IMR-90 (cell line): ENCODE results near the gene SMYD5. TPM values are rescaled to one million over a fixed set of nuclear protein-coding genes. Genes with fewer than 3 reads are reported as not detected.
A peak's percentile ranks its signal among the peaks of the same experiment; 100 is the strongest.

Source experiments
- ATAC-seq: fragments of 200-7000 bp; cut with Tn5 transposase; 2 replicates; pipeline ENCODE4 v1.9.1; 2020; ENCODE audit warnings: low read depth, mild to moderate bottlenecking, moderate library complexity
- BruUV-seq: library from RNA; stranded (reverse); fragments of 400-500 nt; replicated peaks from 2 replicates; lab custom pipeline; 2021; lab: Mats Ljungman, UMichigan
- CTCF ChIA-PET: fragments of 300-600 bp; formaldehyde crosslinking; extraction: SDS; loops from one replicate; lab custom pipeline; 2021; ENCODE audit warnings: antibody characterized with exemption; lab: Yijun Ruan, JAX
- POLR2A ChIA-PET: fragments of 300-600 bp; sonication (Branson Sonifier 250); formaldehyde crosslinking; loops from one replicate; lab custom pipeline; 2022; ENCODE audit warnings: antibody characterized with exemption; ENCODE audit not compliant: unreplicated experiment; lab: Charles Lee
- DNase-seq: peaks from one replicate; pipeline ENCODE4 v3.0.0; 2013
- H2AFZ ChIP-seq: replicated peaks from 2 replicates; pipeline ENCODE3; 2013; ENCODE audit warnings: low read length, mild to moderate bottlenecking; ENCODE audit not compliant: poor library complexity
- H2AK5ac ChIP-seq: 2 replicates; pipeline ENCODE4 v1.6.1; 2013; ENCODE audit warnings: low read depth, low read length, inconsistent platforms
- H2AK9ac ChIP-seq: replicated peaks from 2 replicates; pipeline ENCODE3; 2013; ENCODE audit warnings: mild to moderate bottlenecking, low read depth, low read length, moderate library complexity; ENCODE audit not compliant: poor library complexity
- H2BK120ac ChIP-seq: 2 replicates; pipeline ENCODE4 v1.6.1; 2013; ENCODE audit warnings: low read depth, low read length, inconsistent platforms
- H2BK15ac ChIP-seq: 3 replicates; pipeline ENCODE4 v1.6.1; 2013; ENCODE audit warnings: low read depth, low read length, inconsistent platforms
- H2BK20ac ChIP-seq: 2 replicates; pipeline ENCODE4 v1.6.1; 2013; ENCODE audit warnings: low read depth, mild to moderate bottlenecking, inconsistent platforms, low read length, moderate library complexity
- H2BK5ac ChIP-seq: 2 replicates; pipeline ENCODE4 v1.6.1; 2013; ENCODE audit warnings: mild to moderate bottlenecking, low read depth, low read length, inconsistent platforms; ENCODE audit not compliant: poor library complexity, severe bottlenecking
- H3K14ac ChIP-seq: replicated peaks from 2 replicates; pipeline ENCODE4 v1.6.1; 2013; ENCODE audit warnings: low read depth, low read length, inconsistent platforms
- H3K18ac ChIP-seq: 2 replicates; pipeline ENCODE4 v1.6.1; 2013; ENCODE audit warnings: low read depth, low read length, control low read depth
- H3K23ac ChIP-seq: 2 replicates; pipeline ENCODE4 v1.6.1; 2013; ENCODE audit warnings: low read depth, low read length, inconsistent platforms
- H3K27ac ChIP-seq: 2 replicates; pipeline ENCODE4 v1.5.1; 2013; ENCODE audit warnings: mild to moderate bottlenecking, control low read depth, low read length; ENCODE audit not compliant: insufficient read depth
- H3K27me3 ChIP-seq: 2 replicates; pipeline ENCODE4 v1.6.1; 2013; ENCODE audit warnings: low read length; ENCODE audit not compliant: control insufficient read depth, insufficient read depth
- H3K36me3 ChIP-seq: 2 replicates; pipeline ENCODE4 v1.6.1; 2013; ENCODE audit warnings: low read length, mixed read lengths; ENCODE audit not compliant: control insufficient read depth, insufficient read depth
- H3K4ac ChIP-seq: 2 replicates; pipeline ENCODE4 v1.6.1; 2013; ENCODE audit warnings: low read depth, low read length, inconsistent platforms
- H3K4me1 ChIP-seq: 2 replicates; pipeline ENCODE4 v1.6.1; 2013; ENCODE audit warnings: low read length, mixed read lengths; ENCODE audit not compliant: control insufficient read depth, insufficient read depth
- H3K4me2 ChIP-seq: 2 replicates; pipeline ENCODE4 v1.6.1; 2013; ENCODE audit warnings: low read depth, mild to moderate bottlenecking, control low read depth, low read length, moderate library complexity
- H3K4me3 ChIP-seq: 2 replicates; pipeline ENCODE4 v1.5.1; 2013; ENCODE audit warnings: low read depth, mild to moderate bottlenecking, control low read depth, low read length, moderate library complexity; ENCODE audit not compliant: insufficient read depth
- H3K56ac ChIP-seq: 2 replicates; pipeline ENCODE4 v1.6.1; 2013; ENCODE audit warnings: low read length, inconsistent platforms; ENCODE audit not compliant: insufficient read depth; ENCODE audit errors: extremely low read depth
- H3K79me1 ChIP-seq, 2 experiments: 2 replicates each; pipeline ENCODE4 v1.6.1; 2013; ENCODE audit warnings: low read length in 2 of 2, inconsistent platforms in 1 of 2, low read depth in 1 of 2
- H3K9ac ChIP-seq: 2 replicates; pipeline ENCODE4 v1.6.1; 2013; ENCODE audit warnings: low read depth, low read length, control low read depth
- H3K9me1 ChIP-seq: 2 replicates; pipeline ENCODE4 v1.6.1; 2013; ENCODE audit warnings: low read length, inconsistent platforms; ENCODE audit not compliant: insufficient read depth
- H3K9me3 ChIP-seq: 2 replicates; pipeline ENCODE4 v1.6.1; 2013; ENCODE audit warnings: low read length; ENCODE audit not compliant: control insufficient read depth, insufficient read depth
- H4K20me1 ChIP-seq: 2 replicates; pipeline ENCODE4 v1.6.1; 2013; ENCODE audit warnings: low read length, inconsistent platforms; ENCODE audit not compliant: insufficient read depth
- H4K5ac ChIP-seq: 2 replicates; pipeline ENCODE4 v1.6.1; 2013; ENCODE audit warnings: mild to moderate bottlenecking, low read depth, low read length, control low read depth
- H4K8ac ChIP-seq, 2 experiments: 2 replicates each; pipeline ENCODE4 v1.6.1; 2013; ENCODE audit warnings: low read depth in 2 of 2, low read length in 2 of 2, control low read depth in 1 of 2, inconsistent platforms in 1 of 2
- H4K91ac ChIP-seq: 2 replicates; pipeline ENCODE4 v1.6.1; 2013; ENCODE audit warnings: low read depth, low read length, inconsistent platforms; ENCODE audit not compliant: insufficient read depth
- BHLHE40 ChIP-seq: fragments of 150-350 bp; IDR thresholded peaks from 2 replicates; pipeline ENCODE4 v1.6.1; 2016; ENCODE audit warnings: mild to moderate bottlenecking, low read depth, low read length
- CEBPB ChIP-seq: IDR thresholded peaks from 2 replicates; pipeline ENCODE4 v1.6.1; 2012; ENCODE audit warnings: low read depth, low read length, improper control_type of control experiment
- CHD1 ChIP-seq: IDR thresholded peaks from 2 replicates; pipeline ENCODE4 v1.6.1; 2012; ENCODE audit warnings: low read depth, low read length, improper control_type of control experiment
- FOS ChIP-seq: fragments of 150-350 bp; IDR thresholded peaks from 2 replicates; pipeline ENCODE4 v1.6.1; 2016; ENCODE audit warnings: low read depth, low read length
- MAFK ChIP-seq: IDR thresholded peaks from 2 replicates; pipeline ENCODE4 v1.6.1; 2012; ENCODE audit warnings: low read depth, low read length, improper control_type of control experiment
- MAZ ChIP-seq: IDR thresholded peaks from 2 replicates; pipeline ENCODE4 v1.6.1; 2012; ENCODE audit warnings: low read depth, mild to moderate bottlenecking, low read length, improper control_type of control experiment, moderate library complexity, borderline replicate concordance
- MXI1 ChIP-seq: IDR thresholded peaks from 2 replicates; pipeline ENCODE4 v1.6.1; 2012; ENCODE audit warnings: low read depth, mild to moderate bottlenecking, low read length, moderate library complexity, borderline replicate concordance
- NFE2L2 ChIP-seq: fragments of 150-350 bp; IDR thresholded peaks from 2 replicates; pipeline ENCODE4 v1.6.1; 2016; ENCODE audit warnings: low read depth, mild to moderate bottlenecking, low read length
- POLR2A ChIP-seq: IDR thresholded peaks from 2 replicates; pipeline ENCODE4 v1.6.1; 2012; ENCODE audit warnings: mild to moderate bottlenecking, low read depth, low read length
- RAD21 ChIP-seq: IDR thresholded peaks from 2 replicates; pipeline ENCODE4 v1.6.1; 2012; ENCODE audit warnings: low read length, improper control_type of control experiment
- RCOR1 ChIP-seq: IDR thresholded peaks from 2 replicates; pipeline ENCODE4 v1.6.1; 2012; ENCODE audit warnings: mild to moderate bottlenecking, low read length, improper control_type of control experiment; ENCODE audit not compliant: insufficient replicate concordance
- RFX5 ChIP-seq: IDR thresholded peaks from 2 replicates; pipeline ENCODE4 v1.8.0; 2012; ENCODE audit warnings: low read depth, mild to moderate bottlenecking, low read length, moderate library complexity
- SMC3 ChIP-seq: fragments of 150-350 bp; IDR thresholded peaks from 2 replicates; pipeline ENCODE4 v1.6.1; 2016; ENCODE audit warnings: low read depth, mild to moderate bottlenecking, antibody characterized with exemption, low read length, moderate library complexity
- WGBS, 2 experiments: methylation state at CpG; one replicate each; pipeline versions ENCODE4 v1.1.5 to v1.1.7; 2013; ENCODE audit warnings: missing lambda C conversion rate in 2 of 2; ENCODE audit not compliant: insufficient read length in 1 of 2; ENCODE audit errors: extremely low coverage in 2 of 2; 5-methylcytosine and 5-hydroxymethylcytosine counted together
- dilution Hi-C: fragments of 300-500 bp; cut with HindIII; formaldehyde crosslinking; loops from one replicate; pipeline ENCODE4 v1.14.3; 2018; ENCODE audit warnings: low sequenced_read_pairs; ENCODE audit not compliant: unreplicated experiment
- in situ Hi-C: fragments of 300-500 bp; cut with MboI; formaldehyde crosslinking; loops from 3 replicates; pipeline ENCODE4 v1.14.3; 2019; ENCODE audit warnings: low sequenced_read_pairs, inconsistent platforms, mixed read lengths
- intact Hi-C: fragments of 100-400 bp; cut with micrococcal nuclease; formaldehyde crosslinking; loops from 2 replicates; pipeline ENCODE4 v1.10.0; 2022
- polyA plus RNA-seq, 3 experiments: library from polyadenylated mRNA; depleted of rRNA; stranded (reverse); fragments of >200 nt; gene quantifications; 2 replicates each; pipeline ENCODE4 v1.2.3, GENCODE V29; 2012; ENCODE audit warnings: low replicate concordance in 1 of 3
- total RNA-seq: library from RNA; depleted of rRNA; stranded (reverse); fragments of >200 nt; gene quantifications from 2 replicates; pipeline ENCODE4 v1.2.3, GENCODE V29; 2012
- TF ChIP-seq, protein P1 (sequence below): fragments of 150-350 bp; IDR thresholded peaks from 2 replicates; pipeline ENCODE4 v1.6.1; 2016; ENCODE audit warnings: low read depth, mild to moderate bottlenecking, low read length, moderate library complexity, borderline replicate concordance
- TF ChIP-seq, protein P2 (sequence below): fragments of 150-350 bp; IDR thresholded peaks from 2 replicates; pipeline ENCODE4 v1.6.1; 2017; ENCODE audit warnings: mild to moderate bottlenecking, antibody characterized with exemption, low read length, low read depth

The SMYD5 gene
- total and polyA plus RNA-seq, 2 of the 4 experiments (the other 2 are of a cell fraction): 17.8 to 19.7 TPM

DNA sequence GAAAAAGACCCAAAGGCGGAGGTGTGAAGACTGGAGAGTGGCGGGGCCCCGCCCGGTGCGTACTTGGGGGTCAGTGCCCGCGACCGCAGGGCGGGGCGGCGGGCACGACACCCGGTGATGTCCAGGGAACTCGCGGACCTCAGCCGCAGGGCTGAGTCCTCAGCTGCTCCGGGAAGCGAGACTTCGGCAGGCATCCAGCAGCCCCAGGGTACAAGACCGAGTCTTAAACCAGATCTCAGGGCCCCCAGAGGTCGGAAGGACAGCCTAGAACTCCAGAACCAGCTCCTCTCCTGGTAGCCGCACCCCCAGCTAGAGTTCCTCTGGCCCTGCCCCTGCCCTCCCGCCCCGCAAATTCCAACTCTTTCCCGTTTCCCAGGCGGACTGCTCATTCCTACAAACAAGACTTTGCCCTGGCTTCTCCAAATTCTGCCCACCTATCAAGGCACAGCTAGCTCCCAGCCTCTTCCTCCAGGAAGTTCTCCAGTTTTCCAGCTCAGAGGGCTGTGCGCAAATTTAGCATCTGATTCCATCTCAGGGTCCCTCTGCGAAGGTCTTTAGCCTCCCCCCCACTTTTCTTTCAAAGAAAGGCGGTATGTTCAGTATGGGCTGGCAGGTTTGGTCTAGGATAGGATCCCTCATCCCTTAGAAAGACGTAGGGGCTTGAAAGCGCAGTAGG, 37.7 kb upstream of the SMYD5 start:
- Histone ChIP-seq H4K91ac (no peak overlapping the region), H2BK20ac (no peak overlapping the region), H2AK9ac (no peak overlapping the region), H3K79me1 (no peaks in the 10 kb centered on the region), H2BK120ac (no peak overlapping the region), H3K36me3 (no peaks in the 10 kb centered on the region), H3K9ac (no peak overlapping the region), H3K4ac (peak overlapping the region; percentile 60; the same call in 1 of the 2 replicates), H2AFZ (peak overlapping the region; percentile 91), H4K20me1 (no peaks in the 10 kb centered on the region), H3K14ac (no peak overlapping the region), H3K4me2 (peak overlapping the region; percentile 33; the same call in 1 of the 2 replicates), H3K23ac (no peak overlapping the region), H2BK5ac (no peak overlapping the region), H2BK15ac (no peak overlapping the region), H3K4me1 (0 out of 2 replicates have a peak, but pooled peaks cover 2% of the 10 kb centered on the region), H4K8ac (no peak overlapping the region), H3K18ac (no peak overlapping the region), H3K4me3 (no peak overlapping the region), H3K9me1 (no peaks in the 10 kb centered on the region), H2AK5ac (peak overlapping the region; percentile 47; the same call in 1 of the 2 replicates), H3K9me3 (no peaks in the 10 kb centered on the region), H3K56ac (no peak overlapping the region), H3K27ac (no peak overlapping the region), H3K27me3 (peaks cover 50% of the 10 kb centered on the region), H4K5ac (no peak overlapping the region)
- CTCF ChIA-PET: interaction anchor here (0.5 to 2.4 kb wide), 11 partner anchors 12 to 600 kb away, joined by 3 to 15 read pairs (median 5); no protein-coding TSS in a partner anchor
- intact Hi-C loops: loop anchor here (5.0 kb wide), 1 partner anchor 184 kb away; no protein-coding TSS in a partner anchor
- POLR2A ChIA-PET: no interaction called here
- ATAC-seq (no peak), DNase-seq (no peak)
- 13% methylated on average over 17 of the region's 31 CpGs; no CpG with 5 or more reads in 1 of the 2 experiments for WGBS, 2 experiments
- in situ Hi-C loops: no loop called here
- no TSS peak for BruUV-seq
- dilution Hi-C loops: no loop called here
- no peak for TF ChIP-seq NFE2L2
- TF ChIP-seq FOS: no peak
- no peak for TF ChIP-seq CHD1
- no peak for TF ChIP-seq SMC3
- TF ChIP-seq BHLHE40: no peak
- no peak for TF ChIP-seq RFX5
- TF ChIP-seq RCOR1: no peak
- no peak for TF ChIP-seq POLR2A
- no peak for TF ChIP-seq CEBPB
- TF ChIP-seq RAD21: no peak
- TF ChIP-seq MXI1: no peak
- no peak for TF ChIP-seq MAZ
- TF ChIP-seq, protein P1, sequence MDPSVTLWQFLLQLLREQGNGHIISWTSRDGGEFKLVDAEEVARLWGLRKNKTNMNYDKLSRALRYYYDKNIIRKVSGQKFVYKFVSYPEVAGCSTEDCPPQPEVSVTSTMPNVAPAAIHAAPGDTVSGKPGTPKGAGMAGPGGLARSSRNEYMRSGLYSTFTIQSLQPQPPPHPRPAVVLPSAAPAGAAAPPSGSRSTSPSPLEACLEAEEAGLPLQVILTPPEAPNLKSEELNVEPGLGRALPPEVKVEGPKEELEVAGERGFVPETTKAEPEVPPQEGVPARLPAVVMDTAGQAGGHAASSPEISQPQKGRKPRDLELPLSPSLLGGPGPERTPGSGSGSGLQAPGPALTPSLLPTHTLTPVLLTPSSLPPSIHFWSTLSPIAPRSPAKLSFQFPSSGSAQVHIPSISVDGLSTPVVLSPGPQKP: no peak
- TF ChIP-seq, protein P2, sequence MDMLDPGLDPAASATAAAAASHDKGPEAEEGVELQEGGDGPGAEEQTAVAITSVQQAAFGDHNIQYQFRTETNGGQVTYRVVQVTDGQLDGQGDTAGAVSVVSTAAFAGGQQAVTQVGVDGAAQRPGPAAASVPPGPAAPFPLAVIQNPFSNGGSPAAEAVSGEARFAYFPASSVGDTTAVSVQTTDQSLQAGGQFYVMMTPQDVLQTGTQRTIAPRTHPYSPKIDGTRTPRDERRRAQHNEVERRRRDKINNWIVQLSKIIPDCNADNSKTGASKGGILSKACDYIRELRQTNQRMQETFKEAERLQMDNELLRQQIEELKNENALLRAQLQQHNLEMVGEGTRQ: no peak
- no peak for TF ChIP-seq MAFK
